IPS DF 6.9 (cell line): ENCODE results near the gene CDCA4.
"Not testable (repeated sequence)": the region's sequence is repeated elsewhere in the genome, so short reads cannot be mapped to it uniquely, and the experiment has no call there.

ENCODE experiments used
- DNase-seq: peaks from one replicate; pipeline ENCODE4 v3.0.0-alpha.2; 2013; ENCODE audit warnings: low read depth, low spot score
- H3K27ac ChIP-seq: one replicate; pipeline ENCODE4 v1.5.1; 2013; ENCODE audit warnings: low read length, control low read depth
- H3K27me3 ChIP-seq: 2 replicates; pipeline ENCODE4 v1.6.1; 2013; ENCODE audit warnings: mild to moderate bottlenecking, low read length; ENCODE audit not compliant: control insufficient read depth, insufficient read depth
- H3K36me3 ChIP-seq: 2 replicates; pipeline ENCODE4 v1.6.1; 2013; ENCODE audit warnings: low read length; ENCODE audit not compliant: control insufficient read depth, insufficient read depth
- H3K4me1 ChIP-seq: 2 replicates; pipeline ENCODE4 v1.6.1; 2013; ENCODE audit warnings: low read length; ENCODE audit not compliant: control insufficient read depth, insufficient read depth
- H3K4me3 ChIP-seq: 2 replicates; pipeline ENCODE4 v1.5.1; 2013; ENCODE audit warnings: mild to moderate bottlenecking, low read length
- H3K9me3 ChIP-seq: 2 replicates; pipeline ENCODE4 v1.6.1; 2013; ENCODE audit warnings: low read length, inconsistent platforms; ENCODE audit not compliant: control insufficient read depth, insufficient read depth
- WGBS: extraction: QIAGEN DNeasy Blood & Tissue Kit; methylation state at CpG from one replicate; pipeline ENCODE4 v1.1.7; 2013; ENCODE audit warnings: mixed read lengths, missing lambda C conversion rate; ENCODE audit not compliant: insufficient read length, insufficient coverage; 5-methylcytosine and 5-hydroxymethylcytosine counted together

CDCA4 gene

GRCh38 chr14:105047283-105048016 is 26.6 kb upstream of the CDCA4 start:
- Histone ChIP-seq H3K27ac (no peak overlapping the region), H3K4me1 (peaks cover 3% of the 10 kb centered on the region), H3K4me3 (no peak overlapping the region), H3K9me3 (no peaks in the 10 kb centered on the region), H3K36me3 (no peaks in the 10 kb centered on the region), H3K27me3 (no peaks in the 10 kb centered on the region)
- no peak for DNase-seq
- no CpG with 5 or more reads among the region's 24 CpGs for WGBS

GRCh38 chr14:105046891-105047282 is 26.0 kb upstream of the CDCA4 start:
- no CpG with 5 or more reads among the region's 9 CpGs for WGBS
- H3K27ac ChIP-seq, result no peak overlapping the region
- no peaks in the 10 kb centered on the region for H3K27me3 ChIP-seq
- peaks cover 3% of the 10 kb centered on the region for H3K4me1 ChIP-seq
- H3K4me3 ChIP-seq, result no peak overlapping the region
- no peaks in the 10 kb centered on the region for H3K36me3 ChIP-seq
- no peak for DNase-seq
- no peaks in the 10 kb centered on the region for H3K9me3 ChIP-seq

GRCh38 chr14:105045710-105046326 is 24.9 kb upstream of the CDCA4 start:
- Histone ChIP-seq H3K4me3 (no peak overlapping the region), H3K27ac (no peak overlapping the region), H3K27me3 (no peaks in the 10 kb centered on the region), H3K36me3 (no peaks in the 10 kb centered on the region), H3K4me1 (peaks cover 3% of the 10 kb centered on the region), H3K9me3 (no peaks in the 10 kb centered on the region)
- no CpG with 5 or more reads among the region's 42 CpGs for WGBS
- peak; percentile 54 for DNase-seq

GRCh38 chr14:105043641-105044040 is 22.8 kb upstream of the CDCA4 start:
- Histone ChIP-seq H3K4me3 (no peak overlapping the region), H3K27ac (no peak overlapping the region), H3K4me1 (peaks cover 3% of the 10 kb centered on the region), H3K9me3 (no peaks in the 10 kb centered on the region), H3K27me3 (no peaks in the 10 kb centered on the region), H3K36me3 (no peaks in the 10 kb centered on the region)
- no CpG with 5 or more reads among the region's 7 CpGs for WGBS
- no peak for DNase-seq

GRCh38 chr14:105042813-105043212 is 21.9 kb upstream of the CDCA4 start:
- no peak for DNase-seq
- Histone ChIP-seq H3K36me3 (no peaks in the 10 kb centered on the region), H3K27me3 (no peaks in the 10 kb centered on the region), H3K27ac (no peak overlapping the region), H3K4me1 (peaks cover 3% of the 10 kb centered on the region), H3K9me3 (no peaks in the 10 kb centered on the region), H3K4me3 (no peak overlapping the region)
- WGBS, result no CpG with 5 or more reads among the region's 17 CpGs

GRCh38 chr14:105041841-105042765 is 21.2 kb upstream of the CDCA4 start:
- Histone ChIP-seq H3K9me3 (no peaks in the 10 kb centered on the region), H3K4me1 (peaks cover 3% of the 10 kb centered on the region), H3K27me3 (no peaks in the 10 kb centered on the region), H3K27ac (no peak overlapping the region), H3K36me3 (no peaks in the 10 kb centered on the region), H3K4me3 (no peak overlapping the region)
- WGBS, result no CpG with 5 or more reads among the region's 28 CpGs
- no peak for DNase-seq

- Histone ChIP-seq H3K4me1 (no peaks in the 10 kb centered on the region), H3K27me3 (no peaks in the 10 kb centered on the region), H3K27ac (no peak overlapping the region), H3K36me3 (no peaks in the 10 kb centered on the region), H3K4me3 (no peak overlapping the region), H3K9me3 (no peaks in the 10 kb centered on the region)
- no CpG with 5 or more reads among the region's 14 CpGs for WGBS
- DNase-seq, result no peak
Measured at GRCh38 chr14:105039458-105040205, 18.7 kb upstream of the CDCA4 start.

- not testable (repeated sequence) for H3K27ac ChIP-seq, H3K4me3 ChIP-seq
- WGBS, result no CpG with 5 or more reads among the region's 2 CpGs
Measured at GRCh38 chr14:105035616-105036015, 14.7 kb upstream of the CDCA4 start.

GRCh38 chr14:105034315-105035039 is 13.6 kb upstream of the CDCA4 start:
- peaks cover 7% of the 10 kb centered on the region; the same call in 1 of the 2 replicates for H3K27me3 ChIP-seq
- no peak for DNase-seq
- no peak overlapping the region for H3K27ac ChIP-seq
- no peaks in the 10 kb centered on the region for H3K36me3 ChIP-seq
- peaks cover 2% of the 10 kb centered on the region; the same call in 1 of the 2 replicates for H3K4me1 ChIP-seq
- H3K9me3 ChIP-seq, result no peaks in the 10 kb centered on the region
- H3K4me3 ChIP-seq, result no peak overlapping the region
- no CpG with 5 or more reads among the region's 17 CpGs for WGBS

More at GRCh38 chr14:105035616-105036015, 14.7 kb upstream of the CDCA4 start:
- not testable (repeated sequence) for H3K27me3 ChIP-seq, H3K9me3 ChIP-seq, H3K4me1 ChIP-seq, H3K36me3 ChIP-seq, DNase-seq
